ENCODE data around the gene PPM1L.

Gene PPM1L

DNA sequence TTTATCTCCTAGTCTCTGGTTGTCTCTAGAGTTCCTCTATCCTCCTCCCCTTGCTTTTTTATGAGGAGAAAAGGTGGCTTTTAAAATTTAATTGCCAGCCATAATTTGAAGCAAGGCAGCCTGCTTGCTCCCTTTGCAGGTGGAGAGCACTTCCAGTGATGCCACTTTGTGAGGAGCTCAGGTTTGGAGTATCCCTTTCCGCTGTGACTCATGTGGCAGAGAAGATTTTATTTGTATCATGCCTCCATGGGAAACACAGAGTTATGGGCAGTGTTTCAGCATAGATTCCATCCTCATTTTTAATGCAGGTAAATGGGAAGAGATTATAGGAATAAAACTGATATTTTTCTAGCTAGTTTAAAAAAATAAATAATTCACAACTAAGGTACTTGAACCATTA lies 7.0 kb downstream of the PPM1L start:
- Histone ChIP-seq H3F3A (ENCODE audit: control insufficient read depth, insufficient read depth) (no peaks in the 10 kb centered on the region), H3K9me2 (replicated peaks; ENCODE audit: control insufficient read depth, low read length) (no peaks in the 10 kb centered on the region), H3K79me2 (ENCODE audit: control insufficient read depth, low read length) (peaks cover 12% of the 10 kb centered on the region), H4K20me1 (ENCODE audit: control insufficient read depth, insufficient read depth, low read depth, low read length) (no peaks in the 10 kb centered on the region), H3K36me3 (ENCODE audit: control insufficient read depth, low read length) (no peaks in the 10 kb centered on the region), H3K4me1 (ENCODE audit: control insufficient read depth, low read length) (peaks cover 6% of the 10 kb centered on the region), H3K4me3 (ENCODE audit: low read length) (no peak overlapping the region), H3K4me2 (ENCODE audit: low read length) (no peak overlapping the region), H3K27me3 (ENCODE audit: control insufficient read depth, low read length) (no peaks in the 10 kb centered on the region), H3K9me3 (ENCODE audit: control insufficient read depth, insufficient read depth, low read length) (no peaks in the 10 kb centered on the region), H3K27ac (ENCODE audit: low read depth, low read length) (no peak overlapping the region)
- TF ChIP-seq, protein P1, sequence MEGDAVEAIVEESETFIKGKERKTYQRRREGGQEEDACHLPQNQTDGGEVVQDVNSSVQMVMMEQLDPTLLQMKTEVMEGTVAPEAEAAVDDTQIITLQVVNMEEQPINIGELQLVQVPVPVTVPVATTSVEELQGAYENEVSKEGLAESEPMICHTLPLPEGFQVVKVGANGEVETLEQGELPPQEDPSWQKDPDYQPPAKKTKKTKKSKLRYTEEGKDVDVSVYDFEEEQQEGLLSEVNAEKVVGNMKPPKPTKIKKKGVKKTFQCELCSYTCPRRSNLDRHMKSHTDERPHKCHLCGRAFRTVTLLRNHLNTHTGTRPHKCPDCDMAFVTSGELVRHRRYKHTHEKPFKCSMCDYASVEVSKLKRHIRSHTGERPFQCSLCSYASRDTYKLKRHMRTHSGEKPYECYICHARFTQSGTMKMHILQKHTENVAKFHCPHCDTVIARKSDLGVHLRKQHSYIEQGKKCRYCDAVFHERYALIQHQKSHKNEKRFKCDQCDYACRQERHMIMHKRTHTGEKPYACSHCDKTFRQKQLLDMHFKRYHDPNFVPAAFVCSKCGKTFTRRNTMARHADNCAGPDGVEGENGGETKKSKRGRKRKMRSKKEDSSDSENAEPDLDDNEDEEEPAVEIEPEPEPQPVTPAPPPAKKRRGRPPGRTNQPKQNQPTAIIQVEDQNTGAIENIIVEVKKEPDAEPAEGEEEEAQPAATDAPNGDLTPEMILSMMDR (IDR thresholded peaks at IDR 0.05; ENCODE audit: low read depth, low read length, poor library complexity, severe bottlenecking), result no peak
- TF ChIP-seq EZH2phosphoT487 (IDR thresholded peaks at IDR 0.05; ENCODE audit: borderline replicate concordance, low read length), result no peak

DNA sequence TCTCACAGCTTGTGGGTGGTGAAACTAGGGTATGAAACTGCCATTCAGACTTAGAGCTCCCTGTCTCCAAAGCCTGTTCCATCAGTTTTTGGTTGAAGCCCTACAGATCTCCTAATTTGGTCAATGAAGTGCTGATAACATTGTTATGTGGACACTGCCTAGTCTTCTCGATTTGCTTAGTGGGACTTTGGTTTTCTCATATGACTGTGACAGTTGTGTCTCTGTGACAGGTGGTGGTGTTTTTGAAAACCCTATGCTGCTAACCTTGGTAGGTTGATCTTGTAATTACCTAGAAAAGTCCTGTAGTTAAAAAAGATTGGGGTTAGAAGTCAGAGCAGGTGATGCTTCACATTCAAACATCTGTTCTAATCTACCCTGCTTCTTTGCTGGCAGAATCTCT lies 9.2 kb downstream of the PPM1L start:
- no peaks in the 10 kb centered on the region for H3K9me3 ChIP-seq (ENCODE audit: control insufficient read depth, insufficient read depth, low read length)
- H3K4me2 ChIP-seq (ENCODE audit: low read length), result no peak overlapping the region
- no peaks in the 10 kb centered on the region for H3K79me2 ChIP-seq (ENCODE audit: control insufficient read depth, low read length)
- H3F3A ChIP-seq (ENCODE audit: control insufficient read depth, insufficient read depth), result no peaks in the 10 kb centered on the region
- H3K27ac ChIP-seq (ENCODE audit: low read depth, low read length), result no peak overlapping the region
- no peaks in the 10 kb centered on the region for H3K36me3 ChIP-seq (ENCODE audit: control insufficient read depth, low read length)
- H3K4me3 ChIP-seq (ENCODE audit: low read length), result no peak overlapping the region
- TF ChIP-seq, protein P1 (IDR thresholded peaks at IDR 0.05; ENCODE audit: low read depth, low read length, poor library complexity, severe bottlenecking), result no peak
- no peak for TF ChIP-seq EZH2phosphoT487 (IDR thresholded peaks at IDR 0.05; ENCODE audit: borderline replicate concordance, low read length)
- no peaks in the 10 kb centered on the region for H3K4me1 ChIP-seq (ENCODE audit: control insufficient read depth, low read length)
- no peaks in the 10 kb centered on the region for H4K20me1 ChIP-seq (ENCODE audit: control insufficient read depth, insufficient read depth, low read depth, low read length)
- no peaks in the 10 kb centered on the region for H3K27me3 ChIP-seq (ENCODE audit: control insufficient read depth, low read length)
- H3K9me2 ChIP-seq (replicated peaks; ENCODE audit: control insufficient read depth, low read length), result no peaks in the 10 kb centered on the region

GRCh38 chr3:160768031-160768430 lies 12.0 kb downstream of the PPM1L start:
- no peaks in the 10 kb centered on the region for H4K20me1 ChIP-seq (ENCODE audit: control insufficient read depth, insufficient read depth, low read depth, low read length)
- no peaks in the 10 kb centered on the region for H3K4me1 ChIP-seq (ENCODE audit: control insufficient read depth, low read length)
- no peak overlapping the region for H3K27ac ChIP-seq (ENCODE audit: low read depth, low read length)
- TF ChIP-seq, protein P1 (IDR thresholded peaks at IDR 0.05; ENCODE audit: low read depth, low read length, poor library complexity, severe bottlenecking), result no peak
- no peak for TF ChIP-seq EZH2phosphoT487 (IDR thresholded peaks at IDR 0.05; ENCODE audit: borderline replicate concordance, low read length)
- H3K27me3 ChIP-seq (ENCODE audit: control insufficient read depth, low read length), result no peaks in the 10 kb centered on the region
- no peaks in the 10 kb centered on the region for H3K36me3 ChIP-seq (ENCODE audit: control insufficient read depth, low read length)
- H3F3A ChIP-seq (ENCODE audit: control insufficient read depth, insufficient read depth), result no peaks in the 10 kb centered on the region
- H3K9me2 ChIP-seq (replicated peaks; ENCODE audit: control insufficient read depth, low read length), result no peaks in the 10 kb centered on the region
- H3K79me2 ChIP-seq (ENCODE audit: control insufficient read depth, low read length), result no peaks in the 10 kb centered on the region
- H3K9me3 ChIP-seq (ENCODE audit: control insufficient read depth, insufficient read depth, low read length), result no peaks in the 10 kb centered on the region
- H3K4me2 ChIP-seq (ENCODE audit: low read length), result no peak overlapping the region
- no peak overlapping the region for H3K4me3 ChIP-seq (ENCODE audit: low read length)

DNA sequence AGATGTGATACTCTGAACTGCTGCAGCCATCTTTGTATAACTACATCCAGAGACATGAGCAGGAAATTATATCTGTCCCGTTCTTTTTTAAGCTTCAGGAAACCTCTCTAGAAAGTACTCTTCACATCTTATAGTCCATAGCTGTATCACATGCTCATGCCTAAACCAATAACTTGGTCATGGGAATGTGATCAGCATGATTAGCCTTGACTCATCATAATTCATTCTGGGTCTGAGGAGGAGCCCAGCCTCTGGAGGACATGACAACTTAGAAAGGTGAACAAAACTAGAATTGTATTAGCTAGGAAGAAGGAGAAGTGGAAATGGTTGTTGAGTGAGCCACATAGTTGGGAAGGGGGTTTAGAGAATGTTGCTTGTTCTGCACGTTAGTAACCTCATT lies 12.9 kb downstream of the PPM1L start:
- H3K36me3 ChIP-seq (ENCODE audit: control insufficient read depth, low read length), result no peaks in the 10 kb centered on the region
- H4K20me1 ChIP-seq (ENCODE audit: control insufficient read depth, insufficient read depth, low read depth, low read length), result no peaks in the 10 kb centered on the region
- no peaks in the 10 kb centered on the region for H3K79me2 ChIP-seq (ENCODE audit: control insufficient read depth, low read length)
- H3K9me2 ChIP-seq (replicated peaks; ENCODE audit: control insufficient read depth, low read length), result no peaks in the 10 kb centered on the region
- H3K4me2 ChIP-seq (ENCODE audit: low read length), result no peak overlapping the region
- H3K27me3 ChIP-seq (ENCODE audit: control insufficient read depth, low read length), result no peaks in the 10 kb centered on the region
- peaks cover 3% of the 10 kb centered on the region; the same call in 1 of the 2 replicates for H3K4me1 ChIP-seq (ENCODE audit: control insufficient read depth, low read length)
- H3K27ac ChIP-seq (ENCODE audit: low read depth, low read length), result no peak overlapping the region
- no peak overlapping the region for H3K4me3 ChIP-seq (ENCODE audit: low read length)
- TF ChIP-seq EZH2phosphoT487 (IDR thresholded peaks at IDR 0.05; ENCODE audit: borderline replicate concordance, low read length), result no peak
- TF ChIP-seq, protein P1 (IDR thresholded peaks at IDR 0.05; ENCODE audit: low read depth, low read length, poor library complexity, severe bottlenecking), result no peak
- no peaks in the 10 kb centered on the region for H3F3A ChIP-seq (ENCODE audit: control insufficient read depth, insufficient read depth)
- H3K9me3 ChIP-seq (ENCODE audit: control insufficient read depth, insufficient read depth, low read length), result no peaks in the 10 kb centered on the region
